ENCODE data around the gene MACC1.
"Not testable (repeated sequence)": the region's sequence is repeated elsewhere in the genome, so short reads cannot be mapped to it uniquely, and the experiment has no call there.

MACC1 gene

GRCh38 chr7:20229081-20229480 lies 11.9 kb upstream of the MACC1 start:
- DNase-seq, result no peak

GRCh38 chr7:20228654-20229053 lies 11.5 kb upstream of the MACC1 start:
- DNase-seq, result no peak

- DNase-seq, result no peak
These were observed 10.2 kb upstream of the MACC1 start for GRCh38 chr7:20227291-20227795.

DNA sequence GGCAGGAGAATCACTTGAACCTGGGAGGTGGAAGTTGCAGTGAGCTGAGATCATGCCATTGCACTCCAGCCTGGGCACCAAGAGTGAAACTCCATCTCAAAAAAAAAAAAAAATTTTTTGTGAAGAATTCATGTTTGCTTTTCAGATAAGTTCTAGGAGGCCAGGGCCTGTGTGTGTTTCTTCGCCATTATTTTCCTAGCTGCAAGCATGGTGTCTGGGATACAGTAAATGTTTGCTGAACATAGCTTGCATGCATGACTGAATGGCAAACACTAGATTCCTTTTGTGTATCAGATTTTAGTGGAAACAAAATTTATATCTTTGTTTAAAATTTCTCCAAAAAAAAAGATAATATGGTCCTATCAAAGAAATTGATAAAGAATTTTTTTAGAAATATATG lies 9.7 kb upstream of the MACC1 start:
- DNase-seq, result no peak

DNA sequence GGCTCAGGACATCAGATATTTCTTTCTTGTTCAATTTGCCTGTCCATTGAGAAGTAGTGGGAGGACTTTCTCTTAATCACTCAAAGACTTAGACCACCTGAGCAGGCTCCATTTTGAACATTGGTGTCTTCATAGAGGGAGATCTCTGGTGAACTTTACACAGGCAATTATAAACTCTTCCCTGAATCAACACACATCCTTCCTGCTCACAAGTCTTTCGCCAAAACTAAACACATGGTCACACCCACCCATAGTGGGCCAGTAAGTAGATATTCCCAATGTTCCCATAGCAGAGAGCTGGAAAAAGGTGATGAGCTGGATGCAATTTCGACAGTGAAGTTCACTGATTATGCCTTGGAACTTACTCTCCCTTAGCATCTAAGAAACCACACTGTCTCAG lies 8.2 kb upstream of the MACC1 start:
- no peak for DNase-seq

- no peak for DNase-seq
These were observed 6.8 kb upstream of the MACC1 start for GRCh38 chr7:20224025-20224424.

GRCh38 chr7:20223356-20223755 lies 6.2 kb upstream of the MACC1 start:
- no peak for DNase-seq

DNA sequence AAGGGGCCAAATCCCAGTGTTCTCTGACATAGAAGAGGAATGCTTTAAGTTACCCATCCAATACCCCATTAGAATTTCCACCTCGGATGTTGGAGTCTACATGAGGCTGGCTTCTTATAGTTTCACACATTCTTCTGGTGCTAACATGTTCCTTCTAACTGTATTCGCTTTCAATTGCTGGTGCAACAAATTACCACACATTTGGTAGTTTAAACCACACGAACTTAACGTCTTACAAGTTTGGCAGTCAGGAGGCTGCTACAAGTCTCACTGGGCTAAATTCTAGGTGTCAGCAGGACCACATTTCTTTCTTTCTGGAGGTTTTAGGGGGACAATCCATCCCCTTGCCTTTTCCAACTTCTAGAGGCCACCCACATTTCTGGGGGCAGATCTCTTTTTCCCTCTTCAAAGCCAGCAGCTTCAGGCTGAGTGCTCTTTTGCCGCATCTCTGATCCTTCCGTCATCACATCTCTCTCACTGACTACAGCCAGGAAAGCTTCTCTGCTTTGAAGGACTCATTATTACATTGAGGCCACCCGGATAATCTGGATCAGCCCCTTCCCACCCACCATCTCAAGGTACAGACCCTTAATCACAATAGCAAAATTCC lies 5.1 kb upstream of the MACC1 start:
- DNase-seq, result no peak

DNA sequence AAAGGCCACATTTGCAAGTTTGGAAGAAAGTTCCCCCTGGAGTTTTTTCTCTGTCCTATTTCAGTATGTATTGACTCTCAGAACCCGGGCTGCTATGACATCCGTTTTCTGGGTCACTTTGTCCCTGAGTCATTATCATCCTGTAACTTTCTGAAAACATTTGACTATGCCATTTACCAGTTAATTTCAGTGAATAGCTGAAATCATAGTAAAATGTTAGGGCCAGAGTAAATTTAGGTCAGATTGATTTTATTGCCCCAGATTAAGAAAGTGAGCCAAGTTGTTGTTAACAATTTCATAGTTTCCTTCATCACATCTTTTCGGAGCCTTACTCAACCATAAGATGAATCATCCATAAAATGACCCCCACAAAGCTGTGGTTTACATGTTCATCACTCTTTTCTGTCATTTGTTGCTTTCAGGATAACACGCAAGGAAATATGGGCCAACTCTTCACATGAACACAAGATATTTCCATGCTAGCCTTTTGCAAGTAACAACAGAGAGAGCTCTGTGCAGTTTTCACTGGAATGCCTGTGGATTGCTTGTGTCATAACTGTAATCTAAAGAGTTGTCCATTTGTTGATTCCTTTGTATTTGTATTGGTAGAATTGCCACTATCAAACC lies 3.9 kb upstream of the MACC1 start:
- DNase-seq, result no peak

- DNase-seq, result no peak
These were observed 3.1 kb upstream of the MACC1 start for GRCh38 chr7:20220293-20220761.

DNA sequence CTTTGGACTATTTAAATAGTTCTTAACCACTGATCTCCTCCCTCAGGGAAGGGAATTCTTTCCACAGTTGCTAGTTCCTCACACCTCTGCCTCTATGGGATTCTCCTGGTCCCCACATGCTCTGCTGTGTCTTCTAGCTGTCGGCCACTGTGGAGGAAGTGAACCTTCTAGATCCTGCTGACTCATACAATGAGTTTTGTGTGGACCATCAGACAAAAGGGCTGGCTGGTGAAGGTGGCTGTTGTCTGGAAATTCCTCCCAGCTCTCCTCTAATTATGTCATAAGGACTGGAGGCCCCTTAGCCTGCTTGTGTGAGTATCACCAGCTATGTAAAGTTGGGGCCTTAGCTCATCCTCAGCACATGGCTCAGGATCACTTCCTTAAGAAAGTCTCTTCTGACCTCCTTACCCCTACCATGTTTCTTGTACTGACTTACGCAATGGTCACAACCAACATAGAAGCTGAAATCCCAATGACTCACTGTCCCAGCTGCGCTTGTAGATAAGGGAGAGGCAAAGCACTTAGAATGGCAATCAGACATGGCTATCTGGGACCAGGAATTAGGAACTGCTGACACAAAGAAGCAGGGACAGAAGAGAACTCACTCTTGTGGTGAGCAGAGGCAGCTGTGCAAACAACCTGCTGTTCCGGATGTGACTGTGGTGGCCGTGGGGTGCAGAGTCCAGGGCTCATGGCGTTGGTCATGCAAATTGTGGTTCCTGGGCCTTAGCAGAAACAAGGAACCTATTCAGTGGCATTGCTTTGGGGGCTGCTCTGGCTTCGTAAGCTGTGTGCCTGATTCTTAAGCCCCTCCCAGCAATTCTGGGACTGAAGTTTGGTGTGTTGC lies 2.5 kb upstream of the MACC1 start:
- no peak for DNase-seq

DNA sequence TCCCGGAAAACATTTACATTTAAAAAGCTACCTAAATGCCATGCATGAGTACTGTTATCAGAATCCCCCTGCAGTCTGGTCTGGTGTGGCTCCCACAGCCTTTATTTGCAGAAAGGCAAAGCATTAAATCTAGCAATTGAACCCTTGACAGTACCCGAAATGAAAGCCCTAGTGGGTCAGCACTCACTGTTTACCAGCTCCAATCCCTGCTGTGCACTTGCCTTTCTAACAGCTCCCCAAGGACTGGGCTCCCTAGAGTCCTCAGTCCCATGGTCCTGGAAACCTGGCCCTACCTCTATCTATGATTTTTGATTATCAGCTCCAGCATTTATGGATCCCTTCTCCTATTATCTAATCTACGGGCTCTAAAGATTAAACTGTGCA lies 1.9 kb upstream of the MACC1 start:
- no peak for DNase-seq

GRCh38 chr7:20218279-20218678 lies 1.1 kb upstream of the MACC1 start:
- no peak for DNase-seq

DNA sequence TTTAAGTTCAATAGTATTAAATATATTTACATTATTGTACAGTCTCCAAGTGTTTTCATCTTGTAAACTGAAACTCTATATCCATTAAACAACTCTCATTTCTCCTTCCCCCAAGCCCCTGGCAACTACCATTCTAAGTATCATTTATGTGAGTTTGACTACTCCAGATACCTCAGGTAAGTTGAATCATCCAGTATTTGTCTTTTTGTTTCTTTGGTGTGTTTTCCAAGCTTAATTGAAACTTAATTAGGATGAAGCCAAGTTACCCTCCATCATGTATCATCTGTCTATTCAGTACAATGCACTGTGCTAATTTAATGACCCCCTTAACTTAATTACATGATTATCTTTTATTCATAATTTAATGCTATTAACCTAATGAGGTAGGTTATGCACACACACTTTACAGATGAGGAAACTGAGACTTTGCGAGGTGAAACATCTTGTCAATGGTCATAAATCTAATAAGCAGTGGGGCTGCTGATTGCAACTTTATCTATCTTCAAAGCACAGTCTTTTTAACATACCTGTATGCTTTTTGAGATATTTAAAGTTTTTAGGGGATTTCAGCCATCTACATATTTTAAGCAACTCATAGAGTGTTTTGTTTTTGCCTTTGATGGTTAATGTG lies 663 bp downstream of the MACC1 start:
- DNase-seq, result no peak

GRCh38 chr7:20214921-20215669 lies 2.1 kb downstream of the MACC1 start:
- no peak for DNase-seq

DNA sequence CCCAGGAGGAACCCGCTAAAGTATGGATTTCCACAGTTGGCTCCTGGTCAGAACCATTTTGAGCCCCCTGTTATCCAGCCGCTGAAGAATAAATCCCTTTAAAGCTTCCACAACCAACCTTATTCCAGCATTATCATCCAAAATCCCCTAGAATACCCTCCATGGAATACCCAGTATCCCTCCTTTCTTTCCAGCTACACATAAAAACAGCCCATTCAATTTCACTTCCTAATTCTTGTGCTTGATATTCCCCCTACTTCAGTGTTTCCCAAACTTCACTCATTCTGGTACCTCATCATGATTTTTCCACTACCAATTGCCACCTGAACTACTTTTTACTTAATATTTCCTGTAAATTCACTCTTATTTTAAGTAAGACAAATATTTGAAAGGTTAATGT lies 3.1 kb downstream of the MACC1 start:
- DNase-seq, result no peak

DNA sequence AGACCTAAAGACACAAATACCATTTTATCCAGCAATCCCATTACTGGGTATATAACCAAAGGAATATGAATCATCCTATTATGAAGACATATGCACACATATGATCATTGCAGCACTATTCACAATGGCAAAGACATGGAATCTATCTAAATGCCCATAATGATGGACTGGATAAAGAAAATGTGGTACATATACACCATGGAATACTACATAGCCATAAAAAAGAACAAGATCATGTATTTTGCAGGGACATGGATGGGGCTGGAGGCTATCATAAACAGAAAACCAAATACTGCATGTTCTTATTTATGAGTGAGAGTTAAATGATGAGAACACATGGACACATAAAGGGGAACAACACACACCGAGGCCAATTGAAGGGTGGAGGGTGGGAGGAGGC lies 3.8 kb downstream of the MACC1 start:
- DNase-seq, result no peak

- no peak for DNase-seq
These were observed 5.8 kb downstream of the MACC1 start for GRCh38 chr7:20211376-20211775.

GRCh38 chr7:20208651-20209307 lies 8.4 kb downstream of the MACC1 start:
- DNase-seq, result no peak

DNA sequence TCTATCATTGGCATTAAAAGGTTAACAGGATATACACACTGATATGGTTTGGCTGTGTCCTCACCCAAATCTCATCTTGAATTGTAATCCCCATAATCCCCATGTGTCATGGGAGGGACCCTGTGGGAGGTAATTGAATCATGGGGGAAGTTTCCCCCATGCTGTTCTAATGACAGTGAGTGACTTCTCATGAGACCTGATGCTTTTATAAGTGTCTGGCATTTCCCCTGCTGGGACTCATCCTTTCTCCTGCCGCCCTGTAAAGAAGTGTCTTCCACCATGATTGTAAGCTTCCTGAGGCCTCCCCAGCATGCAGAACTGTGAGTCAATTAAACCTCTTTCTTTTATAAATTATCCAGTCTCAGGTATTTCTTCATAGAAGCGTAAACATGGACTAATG lies 9.4 kb downstream of the MACC1 start:
- not testable (repeated sequence) for DNase-seq

DNA sequence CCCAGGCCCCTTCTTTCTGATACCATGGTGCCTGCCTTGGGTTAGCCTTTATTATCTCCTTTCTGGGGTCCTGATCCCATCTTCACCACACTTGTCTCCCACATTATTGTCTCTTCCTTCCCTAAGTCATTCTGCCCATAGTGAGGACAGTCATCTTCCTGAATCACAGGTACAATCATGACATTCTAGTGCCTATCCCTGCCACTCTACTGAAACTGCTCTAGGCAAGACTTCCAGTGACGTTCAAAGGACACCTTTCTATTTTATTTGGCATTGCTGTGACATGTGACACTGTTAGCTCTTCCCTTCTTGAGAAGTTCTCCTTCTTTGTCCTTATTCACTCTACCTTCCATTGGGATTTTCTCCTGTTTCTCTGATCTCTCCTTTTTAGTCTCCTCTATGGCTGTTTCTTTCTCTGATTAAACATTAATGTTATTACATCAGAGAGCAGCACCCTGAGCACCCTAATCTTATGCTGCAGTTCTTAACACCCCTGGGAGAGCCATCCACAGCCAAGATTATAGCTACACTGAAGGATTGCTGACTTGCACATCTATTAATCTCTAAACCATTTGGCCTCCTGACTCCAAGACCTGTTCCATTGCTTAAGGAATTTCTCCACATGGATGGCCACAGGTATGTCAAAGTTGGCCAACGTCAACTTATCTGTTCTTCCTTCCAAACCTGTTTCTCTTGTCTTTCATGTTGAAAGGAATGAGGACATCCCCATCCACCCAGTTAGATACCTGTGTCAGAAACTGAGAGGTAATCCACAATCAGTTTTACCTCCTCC lies 10.9 kb downstream of the MACC1 start:
- no peak for DNase-seq
